Tongue (tissue), 2 donors: ENCODE data around the gene TNS4. TPM values are rescaled to one million over a fixed set of nuclear protein-coding genes. Genes with fewer than 3 reads are reported as not detected.

ENCODE experiments used
- DNase-seq: peaks from one replicate; pipeline ENCODE4 v3.0.0-alpha.2; 2015
- total RNA-seq: library from RNA; depleted of rRNA; stranded (reverse); fragments of >200 nt; gene quantifications from one replicate; pipeline ENCODE4 v1.2.3, GENCODE V29; 2014

Gene TNS4
- total RNA-seq, 1 donor from 2014 or later, result 10.4 TPM

DNA sequence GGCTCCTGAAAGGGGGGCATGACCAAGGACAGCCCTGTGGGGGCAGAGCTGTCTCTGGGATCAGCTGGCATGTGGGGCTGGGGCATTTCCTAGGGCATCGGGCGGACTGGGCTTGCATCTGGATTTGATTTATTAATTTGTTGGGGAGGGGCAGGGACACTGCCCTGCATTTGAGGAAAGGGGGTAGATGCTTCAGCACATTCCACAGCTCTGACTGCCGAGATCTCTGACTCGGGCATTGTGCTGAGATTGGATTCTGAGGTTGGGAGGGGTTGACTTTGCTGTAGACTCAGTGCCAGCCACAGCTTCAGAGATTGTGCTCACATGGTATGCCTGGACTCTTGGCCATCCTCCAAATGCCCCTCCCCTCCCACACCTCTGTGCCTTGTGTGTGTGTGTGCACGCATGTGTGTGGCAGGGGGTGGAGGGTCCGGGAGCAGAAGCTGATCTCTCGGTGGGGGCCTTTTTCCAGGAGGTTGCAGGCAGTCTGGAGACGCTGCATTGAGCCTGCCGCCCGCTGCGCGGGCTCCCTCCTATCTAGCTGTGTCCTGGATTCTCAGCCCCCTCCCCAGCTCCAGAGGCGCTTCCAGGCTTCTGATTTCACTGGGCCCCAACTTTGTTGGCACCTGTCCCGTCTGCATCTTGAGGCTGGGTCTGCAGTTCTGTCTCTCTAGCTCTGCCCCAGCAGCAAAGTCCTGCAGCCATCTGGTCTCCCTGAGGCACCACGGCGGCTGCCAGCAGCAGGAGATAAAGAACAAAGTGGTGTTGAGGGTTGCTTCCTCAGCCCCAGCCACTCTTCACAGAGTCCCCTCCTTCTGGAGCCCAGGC is 43.2 kb downstream of the TNS4 start:
- peak; percentile 86 for DNase-seq

DNA sequence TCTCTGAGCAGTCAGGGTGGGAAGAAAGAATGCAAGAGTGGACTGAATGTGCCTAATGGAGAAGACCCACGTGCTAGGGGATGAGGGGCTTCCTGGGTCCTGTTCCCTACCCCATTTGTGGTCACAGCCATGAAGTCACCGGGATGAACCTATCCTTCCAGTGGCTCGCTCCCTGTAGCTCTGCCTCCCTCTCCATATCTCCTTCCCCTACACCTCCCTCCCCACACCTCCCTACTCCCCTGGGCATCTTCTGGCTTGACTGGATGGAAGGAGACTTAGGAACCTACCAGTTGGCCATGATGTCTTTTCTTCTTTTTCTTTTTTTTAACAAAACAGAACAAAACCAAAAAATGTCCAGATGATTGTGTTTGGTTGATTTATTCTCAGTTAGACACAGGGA is 44.1 kb downstream of the TNS4 start:
- DNase-seq, result no peak

DNA sequence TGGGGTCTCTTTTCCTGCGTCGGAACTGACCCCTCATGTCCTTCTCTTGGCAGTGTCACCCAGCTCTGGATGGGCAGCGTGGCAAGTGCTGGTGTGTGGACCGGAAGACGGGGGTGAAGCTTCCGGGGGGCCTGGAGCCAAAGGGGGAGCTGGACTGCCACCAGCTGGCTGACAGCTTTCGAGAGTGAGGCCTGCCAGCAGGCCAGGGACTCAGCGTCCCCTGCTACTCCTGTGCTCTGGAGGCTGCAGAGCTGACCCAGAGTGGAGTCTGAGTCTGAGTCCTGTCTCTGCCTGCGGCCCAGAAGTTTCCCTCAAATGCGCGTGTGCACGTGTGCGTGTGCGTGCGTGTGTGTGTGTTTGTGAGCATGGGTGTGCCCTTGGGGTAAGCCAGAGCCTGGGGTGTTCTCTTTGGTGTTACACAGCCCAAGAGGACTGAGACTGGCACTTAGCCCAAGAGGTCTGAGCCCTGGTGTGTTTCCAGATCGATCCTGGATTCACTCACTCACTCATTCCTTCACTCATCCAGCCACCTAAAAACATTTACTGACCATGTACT is 44.9 kb downstream of the TNS4 start:
- no peak for DNase-seq

DNA sequence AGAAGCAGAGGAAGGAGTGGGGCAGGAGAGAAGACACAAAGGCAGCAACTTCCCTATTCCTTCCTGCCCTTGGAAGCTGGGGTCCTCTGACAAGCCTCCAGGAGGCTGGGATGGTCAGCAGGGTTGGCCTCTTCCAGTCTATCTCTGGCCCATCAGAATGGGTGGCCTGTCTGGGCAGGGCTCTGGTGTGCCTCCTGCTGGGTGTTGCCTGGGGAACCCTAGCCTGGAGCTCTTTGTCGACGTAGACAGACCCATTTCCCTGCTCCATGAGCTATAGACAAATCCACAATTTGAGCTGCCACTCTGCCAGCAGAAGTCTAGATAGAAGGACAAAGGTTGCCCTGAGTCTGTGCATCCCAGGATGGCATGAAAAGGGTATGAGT is 46.8 kb downstream of the TNS4 start:
- DNase-seq, result no peak

DNA sequence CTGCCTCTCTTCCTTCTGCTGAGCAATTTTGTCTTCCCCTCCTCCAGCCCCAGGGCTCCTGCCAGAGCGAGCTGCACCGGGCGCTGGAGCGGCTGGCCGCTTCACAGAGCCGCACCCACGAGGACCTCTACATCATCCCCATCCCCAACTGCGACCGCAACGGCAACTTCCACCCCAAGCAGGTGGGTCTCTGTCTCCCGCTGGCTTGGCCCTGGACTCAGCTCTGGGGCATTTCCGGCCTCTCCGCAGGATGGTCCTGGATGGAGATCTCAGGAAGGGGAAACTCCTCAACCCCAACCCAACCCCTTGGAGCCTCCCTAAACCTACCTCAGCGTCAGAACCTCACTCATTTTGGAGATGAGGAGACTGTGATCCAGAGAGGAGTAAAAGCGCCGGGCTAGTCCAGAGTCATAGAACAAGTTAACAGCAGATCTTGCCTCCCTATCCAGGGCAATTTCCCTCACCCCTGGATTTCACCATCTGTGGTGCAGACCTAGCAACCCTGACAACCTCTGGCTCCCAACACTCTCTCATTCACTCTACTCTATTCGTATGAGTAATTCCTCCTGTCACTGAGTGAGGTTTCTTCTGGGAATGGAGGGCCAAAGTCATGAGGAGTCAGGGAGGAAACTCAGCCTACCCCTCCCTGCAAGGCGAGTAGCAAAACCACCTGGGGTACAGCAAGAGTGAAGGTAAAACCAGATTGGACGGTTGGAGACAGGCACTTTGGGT is 47.4 kb downstream of the TNS4 start:
- DNase-seq, result no peak

DNA sequence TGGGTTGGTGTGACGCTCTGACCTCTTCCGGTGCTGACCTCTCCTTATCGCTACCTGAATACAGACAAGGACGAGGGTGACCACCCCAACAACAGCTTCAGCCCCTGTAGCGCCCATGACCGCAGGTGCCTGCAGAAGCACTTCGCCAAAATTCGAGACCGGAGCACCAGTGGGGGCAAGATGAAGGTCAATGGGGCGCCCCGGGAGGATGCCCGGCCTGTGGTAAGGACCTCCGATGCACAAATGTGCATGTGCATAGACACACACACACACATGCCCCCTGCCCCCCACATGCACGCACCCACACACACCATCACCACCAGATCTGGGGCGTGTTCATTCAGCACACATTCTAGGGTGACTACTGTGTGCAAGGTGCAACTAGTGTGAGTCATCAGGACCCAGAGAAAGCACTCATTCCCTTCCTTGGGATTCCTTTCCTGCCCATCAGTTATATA is 48.5 kb downstream of the TNS4 start:
- no peak for DNase-seq

DNA sequence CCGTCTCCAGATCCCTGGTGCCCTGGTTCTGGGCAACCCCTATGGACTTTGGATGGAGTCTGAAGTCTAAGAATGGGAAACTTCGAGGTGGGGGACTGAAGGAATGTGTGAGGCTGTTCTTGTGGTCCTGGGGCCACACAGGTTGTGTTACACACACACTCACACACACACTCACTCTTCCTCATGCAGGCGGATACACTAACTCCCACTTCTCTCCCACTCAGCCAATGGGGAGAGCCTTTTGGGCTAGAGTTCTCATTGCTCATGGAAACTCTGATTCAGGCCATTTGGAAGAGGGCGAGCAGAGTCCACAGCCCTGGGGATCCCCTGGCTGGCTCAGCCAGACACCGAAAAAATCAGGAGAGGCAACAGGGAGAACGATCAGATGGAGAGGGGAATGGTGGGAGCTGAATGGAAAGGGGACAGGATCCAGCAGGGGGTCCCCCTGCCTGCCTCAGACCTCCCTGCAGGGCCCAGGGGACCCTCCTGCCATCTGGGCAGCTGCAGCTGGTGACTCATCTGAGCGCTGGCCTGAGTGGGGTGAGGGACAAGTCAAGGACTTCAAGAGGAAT is 49.1 kb downstream of the TNS4 start:
- DNase-seq, result peak; percentile 88

DNA sequence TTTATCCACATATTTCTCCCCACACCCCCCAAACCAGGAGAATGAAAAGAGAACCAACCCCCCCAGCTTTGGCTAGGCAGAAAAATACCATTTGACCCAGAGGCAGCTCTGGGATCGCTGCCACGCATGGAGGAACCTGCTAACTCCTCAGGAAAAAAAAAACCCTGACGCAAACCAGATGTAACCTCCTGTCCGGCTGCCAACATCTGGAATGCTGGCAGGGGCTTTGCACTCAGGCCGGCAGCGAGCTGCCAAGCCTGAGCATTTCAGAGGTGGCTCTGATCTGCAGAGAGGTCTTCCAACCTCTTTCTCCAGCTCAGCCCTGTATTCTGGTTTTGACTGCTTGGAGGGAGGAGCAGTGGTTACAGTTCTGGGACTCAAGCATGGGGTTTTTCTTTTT is 50.0 kb downstream of the TNS4 start:
- peak; percentile 94 for DNase-seq

DNA sequence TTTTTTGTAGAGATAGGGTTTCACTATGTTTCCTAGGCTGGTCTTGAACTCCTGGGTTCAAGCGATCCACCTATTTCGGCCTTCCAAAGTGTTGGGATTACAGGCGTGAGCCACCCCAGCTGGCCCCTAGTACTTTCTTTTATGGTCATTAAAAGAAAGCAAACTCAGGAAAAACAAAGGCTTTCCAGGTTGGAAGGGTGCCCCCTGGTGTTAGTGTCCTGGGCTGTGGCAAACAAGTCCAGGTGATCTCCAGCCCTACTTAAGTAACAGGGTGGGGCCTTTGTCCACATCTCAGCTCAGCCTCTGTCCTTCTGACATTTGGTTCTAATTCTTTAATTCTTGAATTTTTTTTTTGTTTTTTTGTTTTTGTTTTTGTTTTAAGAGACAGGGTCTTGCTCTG is 51.2 kb downstream of the TNS4 start:
- no peak for DNase-seq

DNA sequence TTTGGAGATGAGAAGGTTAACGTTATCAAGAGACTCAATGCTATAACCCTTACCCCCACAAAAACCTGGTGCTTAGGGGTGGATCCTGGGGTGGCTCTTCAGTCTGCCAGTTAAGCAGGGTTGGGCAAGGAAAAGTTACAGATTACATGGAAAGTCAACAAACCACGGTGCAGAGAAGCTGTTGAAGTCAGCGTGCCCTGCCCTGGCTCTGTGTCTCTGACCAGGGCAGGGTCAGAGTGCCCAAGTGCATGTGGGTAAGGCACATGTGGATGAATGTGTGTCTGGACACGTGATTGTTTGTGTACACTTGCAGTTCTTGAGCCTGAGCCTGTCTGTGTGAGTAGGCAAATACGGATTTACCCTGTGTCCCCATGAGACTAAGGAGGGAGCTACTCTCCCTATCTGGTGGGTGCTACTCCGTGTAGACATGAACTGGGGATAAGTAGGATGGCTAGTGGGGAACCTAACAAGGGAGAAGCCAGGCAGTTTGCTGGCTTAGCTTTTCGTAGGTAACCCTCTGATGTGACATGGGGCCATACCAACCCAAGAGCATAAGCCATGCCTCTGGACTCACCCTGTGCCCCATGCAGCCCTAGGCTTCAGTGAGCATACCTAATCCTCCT is 52.7 kb downstream of the TNS4 start:
- DNase-seq, result no peak

DNA sequence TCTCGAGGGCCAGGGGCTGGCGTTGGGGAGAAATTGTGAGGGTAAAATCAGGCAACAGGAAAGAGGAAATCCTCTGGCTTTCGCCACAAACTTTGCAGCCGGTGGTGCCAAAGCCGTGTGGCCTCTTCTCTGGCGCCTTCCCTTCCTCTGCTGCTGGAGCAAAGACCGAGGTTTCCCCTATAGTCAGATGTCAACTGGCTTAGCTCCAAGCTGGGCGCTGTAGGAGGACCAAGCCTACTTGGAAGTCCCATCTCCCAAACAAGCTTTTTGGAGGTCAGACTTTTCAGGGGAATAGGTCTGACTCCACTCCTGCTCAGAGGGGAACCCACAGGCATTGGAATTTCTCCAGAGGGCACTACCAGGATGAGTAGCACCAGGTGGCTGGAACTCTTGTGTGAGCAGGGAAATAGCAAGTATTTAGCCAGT is 53.2 kb downstream of the TNS4 start:
- peak; percentile 45 for DNase-seq

DNA sequence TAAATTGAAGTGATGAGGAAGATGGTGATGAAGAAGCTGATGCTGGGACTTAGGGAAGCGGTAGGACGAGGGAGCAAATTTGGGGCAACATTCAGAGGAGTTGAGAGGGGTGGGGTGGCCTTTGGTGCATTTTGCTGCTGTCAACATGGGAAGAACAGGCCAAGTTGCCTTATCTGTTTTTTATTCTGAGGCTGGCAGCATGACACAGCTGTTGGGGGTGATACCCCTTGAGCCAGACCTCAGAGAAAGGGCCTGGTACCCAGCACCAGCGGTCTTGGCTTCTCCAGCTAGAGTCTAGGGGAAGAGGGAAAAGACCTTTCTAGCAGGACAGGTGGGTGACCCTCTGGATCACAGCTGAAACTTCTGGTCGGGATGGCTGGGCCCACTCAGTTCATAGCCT is 53.6 kb downstream of the TNS4 start:
- no peak for DNase-seq

DNA sequence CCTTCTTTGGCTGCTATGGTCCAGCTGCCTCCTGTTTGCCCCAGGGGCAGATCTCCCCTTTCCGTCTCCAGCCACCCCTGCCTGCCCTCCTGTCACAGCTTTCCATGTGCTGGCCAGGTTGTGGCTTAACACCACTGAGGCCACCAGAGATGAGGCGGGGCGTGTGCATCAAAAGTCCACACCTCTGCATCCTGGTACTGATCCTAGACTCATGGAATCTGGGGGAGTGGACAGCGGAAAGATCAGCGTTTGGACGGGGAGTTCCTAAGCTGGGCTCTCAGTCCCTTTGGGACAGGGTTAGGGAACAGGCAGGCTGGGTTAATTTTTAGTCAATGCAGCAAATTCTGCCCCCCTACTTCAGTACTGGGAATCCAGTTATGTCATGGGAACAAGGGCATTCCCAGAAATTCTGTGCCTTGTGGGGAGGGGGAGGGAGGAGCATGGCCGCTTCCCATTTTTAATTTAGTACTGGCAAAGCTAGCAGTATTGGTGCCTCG is 54.2 kb downstream of the TNS4 start:
- no peak for DNase-seq

DNA sequence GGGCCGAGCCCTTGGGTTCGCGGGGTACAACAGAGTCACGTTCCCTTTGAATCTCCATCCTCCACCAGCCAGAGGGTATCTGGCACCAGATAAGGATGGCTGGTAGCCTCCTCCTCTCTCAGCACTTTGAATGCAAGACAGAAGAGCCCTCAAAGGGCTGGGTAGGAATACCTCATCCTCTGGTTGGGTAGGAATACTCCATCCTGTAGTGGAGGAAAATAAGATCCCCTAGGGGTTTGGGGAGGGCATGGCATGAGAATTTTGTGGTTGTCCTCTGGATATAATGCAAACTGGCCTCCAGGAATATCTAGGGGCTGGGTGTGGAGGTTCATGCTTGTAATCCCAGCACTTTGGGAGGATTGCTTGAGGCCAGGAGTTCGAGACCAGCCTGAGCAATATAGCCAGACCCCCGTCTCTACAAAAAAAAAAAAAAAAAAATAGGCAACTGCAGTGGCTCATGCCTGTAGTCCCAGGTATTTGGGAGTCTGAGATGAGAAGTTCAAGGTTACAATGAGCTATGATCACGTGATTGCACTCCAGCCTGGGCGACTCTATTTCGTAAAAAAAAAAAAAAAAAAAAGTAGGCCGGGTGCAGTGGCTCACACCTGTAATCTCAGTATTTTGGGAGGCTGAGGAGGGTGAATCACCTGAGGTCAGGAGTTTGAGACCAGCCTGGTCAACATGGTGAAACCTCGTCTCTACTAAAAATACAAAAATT is 55.5 kb downstream of the TNS4 start:
- no peak for DNase-seq

DNA sequence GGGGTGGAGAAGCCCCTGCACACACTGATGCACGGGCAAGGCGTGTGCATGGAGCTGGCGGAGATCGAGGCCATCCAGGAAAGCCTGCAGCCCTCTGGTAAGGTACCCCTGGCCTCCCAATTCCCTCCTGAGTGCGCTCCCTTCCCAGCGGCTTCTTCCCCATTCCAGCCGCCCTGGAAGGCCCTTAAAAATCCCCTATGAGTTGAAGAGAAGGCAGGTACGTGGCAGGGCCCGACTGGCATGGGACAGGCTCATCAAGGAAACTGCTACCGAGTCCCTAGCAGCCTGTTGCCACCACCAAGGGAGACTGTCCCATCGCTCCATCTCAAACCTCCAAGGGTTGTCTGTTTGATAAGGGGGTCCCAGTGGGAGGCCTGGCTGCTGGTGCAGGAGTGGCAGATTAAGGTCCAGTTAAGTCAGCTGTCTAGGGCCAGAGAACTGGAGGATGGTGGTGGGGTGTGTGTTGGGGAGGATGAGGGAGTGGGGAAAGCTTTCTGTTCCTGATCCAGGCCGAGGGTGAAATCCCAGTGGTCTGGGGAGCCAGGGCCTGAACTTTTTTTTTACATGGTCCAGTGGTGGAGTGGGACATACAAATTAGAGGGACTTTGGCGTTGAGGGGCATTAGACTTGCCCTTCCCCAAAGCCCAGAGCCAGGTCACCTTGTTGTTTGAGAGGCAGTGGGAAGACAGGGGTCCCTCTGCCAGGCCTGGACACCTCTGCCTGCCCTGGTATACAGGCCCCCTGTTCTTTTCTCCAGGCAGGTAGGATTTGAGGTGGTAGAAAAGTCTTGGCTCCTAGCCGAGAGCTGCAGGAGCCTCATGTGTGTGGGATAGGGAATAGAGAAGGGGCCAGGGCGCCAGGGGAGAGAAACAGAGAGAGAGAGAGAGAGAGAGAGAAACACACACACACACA is 57.2 kb downstream of the TNS4 start:
- DNase-seq, result no peak

DNA sequence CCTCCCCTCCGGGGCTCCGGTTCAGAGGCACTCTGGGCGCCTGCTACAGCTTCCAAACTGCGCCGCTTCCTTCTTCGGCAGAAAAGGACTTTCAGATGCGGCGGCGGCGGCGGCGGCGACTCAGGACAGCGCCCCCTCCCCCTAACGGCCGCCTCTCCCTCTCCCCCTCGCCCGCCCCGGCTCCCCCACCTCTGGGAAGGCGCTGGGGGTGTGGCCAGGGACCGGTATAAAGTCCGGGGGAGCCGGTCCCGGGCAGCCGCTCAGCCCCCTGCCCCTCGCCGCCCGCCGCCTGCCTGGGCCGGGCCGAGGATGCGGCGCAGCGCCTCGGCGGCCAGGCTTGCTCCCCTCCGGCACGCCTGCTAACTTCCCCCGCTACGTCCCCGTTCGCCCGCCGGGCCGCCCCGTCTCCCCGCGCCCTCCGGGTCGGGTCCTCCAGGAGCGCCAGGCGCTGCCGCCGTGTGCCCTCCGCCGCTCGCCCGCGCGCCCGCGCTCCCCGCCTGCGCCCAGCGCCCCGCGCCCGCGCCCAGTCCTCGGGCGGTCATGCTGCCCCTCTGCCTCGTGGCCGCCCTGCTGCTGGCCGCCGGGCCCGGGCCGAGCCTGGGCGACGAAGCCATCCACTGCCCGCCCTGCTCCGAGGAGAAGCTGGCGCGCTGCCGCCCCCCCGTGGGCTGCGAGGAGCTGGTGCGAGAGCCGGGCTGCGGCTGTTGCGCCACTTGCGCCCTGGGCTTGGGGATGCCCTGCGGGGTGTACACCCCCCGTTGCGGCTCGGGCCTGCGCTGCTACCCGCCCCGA is 58.0 kb downstream of the TNS4 start, which contains the start of gene IGFBP4:
IGFBP4 (plus strand) TSS at position 255 of the 792 bp plus-strand sequence; CDS start at position 541, 286 bp downstream.
- DNase-seq, result peak; percentile 88

DNA sequence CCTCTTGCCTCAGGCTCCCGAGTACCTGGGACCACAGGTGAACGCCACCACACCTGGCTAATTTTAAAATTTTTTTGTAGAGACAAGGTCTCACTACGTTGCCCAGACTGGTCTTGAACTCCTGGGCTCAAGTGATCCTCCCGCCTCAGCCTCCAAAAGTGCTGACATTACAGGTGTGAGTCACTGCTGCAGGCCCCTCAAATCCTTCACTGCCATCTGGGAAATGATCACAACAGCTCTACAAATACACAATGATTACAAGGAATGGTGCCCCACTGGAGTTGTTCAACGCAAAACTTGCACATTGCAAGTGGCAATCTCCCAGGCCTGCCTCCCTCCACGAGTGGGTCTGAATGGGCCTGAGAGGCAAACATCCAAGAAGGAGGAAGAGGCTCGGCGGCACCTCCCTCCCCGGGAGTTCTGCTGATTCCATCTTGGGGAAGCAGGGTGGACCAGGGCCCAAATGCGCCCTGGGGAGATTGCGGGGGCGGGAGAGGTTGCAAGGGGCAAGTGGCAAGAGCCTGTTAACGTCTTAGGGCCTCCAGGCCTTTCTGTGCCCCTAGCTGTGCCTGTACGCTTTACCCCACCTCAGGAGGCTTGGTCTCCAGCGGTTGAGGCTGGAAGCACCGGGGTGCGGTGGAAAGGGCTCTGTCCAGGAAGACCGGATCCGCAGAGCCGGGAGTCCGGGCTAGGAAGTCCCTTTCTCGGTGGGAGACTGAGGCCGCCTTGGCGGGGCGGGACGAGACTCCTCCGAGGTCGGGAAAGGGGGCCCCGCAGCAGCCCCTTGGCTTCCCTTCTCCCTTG is 58.8 kb downstream of the TNS4 start:
- DNase-seq, result no peak

DNA sequence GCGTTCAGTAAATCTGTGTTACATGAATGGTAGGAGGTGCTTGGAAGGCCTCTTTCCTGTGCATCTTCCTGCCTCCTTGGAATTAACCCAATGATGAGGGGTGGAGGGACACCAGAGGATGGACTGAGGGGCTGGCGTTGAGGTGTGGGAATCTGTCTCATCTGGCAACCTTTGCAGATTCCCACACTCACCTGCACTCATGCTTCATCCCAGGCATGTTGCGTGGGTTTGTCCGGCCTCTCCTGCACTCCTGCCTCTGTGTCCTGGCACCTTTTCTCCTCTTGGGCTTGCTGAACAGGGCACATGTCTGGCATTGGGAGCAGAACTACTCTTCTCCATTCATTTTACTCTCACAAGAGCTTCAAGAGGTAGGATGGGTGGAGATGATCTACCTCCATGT is 61.3 kb downstream of the TNS4 start:
- DNase-seq, result no peak
